BLaER1 treated with 17β-estradiol and CSF1 and Interleukin-3, amounts not matched to agents 10 nM and 100 nM (cell line): ENCODE results near the gene SARNP.
"Not testable (repeated sequence)": the region's sequence is repeated elsewhere in the genome, so short reads cannot be mapped to it uniquely, and the experiment has no call there.

Experiments
- H3K27ac ChIP-seq, 11 experiments: shearing (Covaris generic); formaldehyde crosslinking; 2 replicates each; pipeline ENCODE4 v1.8.1; 2022
- H3K27me3 ChIP-seq, 11 experiments: shearing (Covaris generic); formaldehyde crosslinking; 2 replicates each; pipeline ENCODE4 v1.8.1; 2022
- H3K36me3 ChIP-seq, 11 experiments: shearing (Covaris generic); formaldehyde crosslinking; 2 replicates each; pipeline ENCODE4 v1.8.1; 2022
- H3K4me1 ChIP-seq, 10 experiments: shearing (Covaris generic); formaldehyde crosslinking; 2 replicates each; pipeline ENCODE4 v1.8.1; 2022
- H3K4me2 ChIP-seq, 11 experiments: shearing (Covaris generic); formaldehyde crosslinking; 2 replicates each; pipeline ENCODE4 v1.8.1; 2022
- H3K4me3 ChIP-seq, 10 experiments: shearing (Covaris generic); formaldehyde crosslinking; 2 replicates each; pipeline ENCODE4 v1.8.1; 2022
- H3K9ac ChIP-seq, 11 experiments: shearing (Covaris generic); formaldehyde crosslinking; 2 replicates each; pipeline ENCODE4 v1.8.1; 2022
- H3K9me3 ChIP-seq, 11 experiments: shearing (Covaris generic); formaldehyde crosslinking; replicated peaks in 1 of 11; 2 replicates each; pipeline ENCODE4 v1.8.1; 2022
- H4K20me1 ChIP-seq, 11 experiments: shearing (Covaris generic); formaldehyde crosslinking; 2 replicates each; pipeline ENCODE4 v1.8.1; 2022
- Cebpa-rat ChIP-seq, 11 experiments: shearing (Covaris generic); IDR thresholded peaks; 2 replicates each; pipeline ENCODE4 v1.8.1; 2022

SARNP gene

GRCh38 chr12:55765736-55766290 lies 51.7 kb downstream of the SARNP start:
- H3K4me1 ChIP-seq, result peaks cover 0 to 14% (median 3%) of the 10 kb centered on the region in 10 experiments; a peak in 9 of 20 replicates
- H3K4me2 ChIP-seq, result no peak overlapping the region
- no peak for TF ChIP-seq Cebpa-rat (IDR thresholded peaks at IDR 0.05)
- no peaks in the 10 kb centered on the region for H3K9me3 ChIP-seq
- no peaks in the 10 kb centered on the region for H3K27me3 ChIP-seq
- H3K27ac ChIP-seq, result no peak overlapping the region
- H4K20me1 ChIP-seq, result peaks cover 0 to 78% (median 44%) of the 10 kb centered on the region in 11 experiments; a peak in 14 of 22 replicates
- no peak overlapping the region for H3K4me3 ChIP-seq
- H3K36me3 ChIP-seq, result peaks cover 85 to 100% (median 95%) of the 10 kb centered on the region in 11 experiments
- H3K9ac ChIP-seq, result no peak overlapping the region

GRCh38 chr12:55762646-55763045 lies 54.9 kb downstream of the SARNP start:
- no peak overlapping the region for H3K27ac ChIP-seq
- H3K4me3 ChIP-seq, result no peak overlapping the region
- H4K20me1 ChIP-seq, result peaks cover 0 to 75% (median 29%) of the 10 kb centered on the region in 11 experiments; a peak in 13 of 22 replicates
- no peak overlapping the region for H3K9ac ChIP-seq
- peaks cover 0 to 28% (median 5%) of the 10 kb centered on the region in 10 experiments; a peak in 9 of 20 replicates for H3K4me1 ChIP-seq
- peaks cover 0 to 9% (median 0%) of the 10 kb centered on the region in 11 experiments; a peak in 1 of 22 replicates for H3K9me3 ChIP-seq
- no peaks in the 10 kb centered on the region for H3K27me3 ChIP-seq
- peaks cover 91 to 100% (median 97%) of the 10 kb centered on the region in 11 experiments for H3K36me3 ChIP-seq
- no peak for TF ChIP-seq Cebpa-rat (IDR thresholded peaks at IDR 0.05)
- no peak overlapping the region for H3K4me2 ChIP-seq

- Histone ChIP-seq H3K9ac (no peak overlapping the region), H3K4me1 (peaks cover 0 to 28% (median 5%) of the 10 kb centered on the region in 10 experiments; a peak in 9 of 20 replicates), H3K4me2 (peak overlapping the region in 1 of 11 experiments; percentile 37; a peak in 1 of 22 replicates), H3K27me3 (no peaks in the 10 kb centered on the region), H3K36me3 (peaks cover 95 to 100% (median 99%) of the 10 kb centered on the region in 11 experiments), H3K27ac (no peak overlapping the region; a peak in 1 of 22 replicates), H3K4me3 (no peak overlapping the region), H3K9me3 (peaks cover 0 to 9% (median 0%) of the 10 kb centered on the region in 11 experiments; a peak in 1 of 22 replicates), H4K20me1 (peaks cover 0 to 68% (median 29%) of the 10 kb centered on the region in 11 experiments; a peak in 13 of 22 replicates)
- TF ChIP-seq Cebpa-rat (IDR thresholded peaks at IDR 0.05), result no peak
Measured at GRCh38 chr12:55760663-55761062, 56.9 kb downstream of the SARNP start.

- not testable (repeated sequence) for H3K4me2 ChIP-seq, H3K4me3 ChIP-seq, H3K9me3 ChIP-seq, H3K27ac ChIP-seq, H3K9ac ChIP-seq, H3K27me3 ChIP-seq
- Histone ChIP-seq H3K36me3 (peaks cover 97 to 100% (median 99%) of the 10 kb centered on the region in 11 experiments), H4K20me1 (peaks cover 0 to 66% (median 26%) of the 10 kb centered on the region in 11 experiments; a peak in 12 of 22 replicates), H3K4me1 (peaks cover 0 to 28% (median 5%) of the 10 kb centered on the region in 10 experiments; a peak in 9 of 20 replicates)
Measured at GRCh38 chr12:55758575-55758974, 58.9 kb downstream of the SARNP start.

GRCh38 chr12:55757701-55758100 lies 59.8 kb downstream of the SARNP start:
- Histone ChIP-seq H3K27ac (no peak overlapping the region), H3K4me2 (no peak overlapping the region), H3K4me3 (no peak overlapping the region), H3K9me3 (peaks cover 0 to 9% (median 0%) of the 10 kb centered on the region in 11 experiments; a peak in 1 of 22 replicates), H3K9ac (peak overlapping the region in 2 of 11 experiments; percentile 12 to 21; a peak in 2 of 22 replicates), H3K27me3 (no peaks in the 10 kb centered on the region), H4K20me1 (peaks cover 0 to 66% (median 24%) of the 10 kb centered on the region in 11 experiments; a peak in 12 of 22 replicates), H3K36me3 (peaks cover 97 to 100% (median 99%) of the 10 kb centered on the region in 11 experiments), H3K4me1 (peaks cover 0 to 28% (median 5%) of the 10 kb centered on the region in 10 experiments; a peak in 9 of 20 replicates)
- TF ChIP-seq Cebpa-rat (IDR thresholded peaks at IDR 0.05), result no peak

- Histone ChIP-seq H3K4me3 (no peak overlapping the region), H3K4me2 (no peak overlapping the region), H3K9ac (no peak overlapping the region), H3K27me3 (no peaks in the 10 kb centered on the region), H4K20me1 (peaks cover 5 to 53% (median 15%) of the 10 kb centered on the region in 11 experiments; a peak in 11 of 22 replicates), H3K36me3 (peaks cover 98 to 100% (median 100%) of the 10 kb centered on the region in 11 experiments), H3K4me1 (peaks cover 0 to 9% (median 0%) of the 10 kb centered on the region in 10 experiments; a peak in 2 of 20 replicates), H3K9me3 (peaks cover 0 to 9% (median 0%) of the 10 kb centered on the region in 11 experiments; a peak in 1 of 22 replicates), H3K27ac (no peak overlapping the region)
- no peak for TF ChIP-seq Cebpa-rat (IDR thresholded peaks at IDR 0.05)
Measured at GRCh38 chr12:55755246-55755645, 62.3 kb downstream of the SARNP start.

- peaks cover 0 to 66% (median 40%) of the 10 kb centered on the region in 11 experiments; a peak in 16 of 22 replicates for H4K20me1 ChIP-seq
- H3K9me3 ChIP-seq, result no peaks in the 10 kb centered on the region
- no peak overlapping the region for H3K4me3 ChIP-seq
- no peak for TF ChIP-seq Cebpa-rat (IDR thresholded peaks at IDR 0.05)
- peak overlapping the region in 6 of 11 experiments; percentile 3 to 100 (median 98); a peak in 4 of 22 replicates for H3K4me2 ChIP-seq
- peaks cover 37 to 68% (median 64%) of the 10 kb centered on the region in 11 experiments for H3K36me3 ChIP-seq
- H3K4me1 ChIP-seq, result peaks cover 27 to 44% (median 38%) of the 10 kb centered on the region in 10 experiments
- H3K27ac ChIP-seq, result no peak overlapping the region
- H3K9ac ChIP-seq, result no peak overlapping the region
- no peaks in the 10 kb centered on the region for H3K27me3 ChIP-seq
Measured at GRCh38 chr12:55748230-55748993, 69.1 kb downstream of the SARNP start.

GRCh38 chr12:55746913-55747231 lies 70.7 kb downstream of the SARNP start:
- Histone ChIP-seq H3K27ac (peak overlapping the region in 3 of 11 experiments; percentile 51 to 64 (median 59); a peak in 1 of 22 replicates), H3K9me3 (no peaks in the 10 kb centered on the region), H3K9ac (peak overlapping the region in 3 of 11 experiments; percentile 71 to 85 (median 74); a peak in 1 of 22 replicates), H3K27me3 (no peaks in the 10 kb centered on the region), H4K20me1 (peaks cover 0 to 55% (median 40%) of the 10 kb centered on the region in 11 experiments; a peak in 16 of 22 replicates), H3K4me3 (peak overlapping the region in 1 of 10 experiments; percentile 85; a peak in 3 of 20 replicates), H3K4me2 (peak overlapping the region; percentile 16 to 100 (median 97); a peak in 19 of 22 replicates), H3K4me1 (peaks cover 31 to 49% (median 43%) of the 10 kb centered on the region in 10 experiments), H3K36me3 (peaks cover 22 to 52% (median 49%) of the 10 kb centered on the region in 11 experiments)
- TF ChIP-seq Cebpa-rat (IDR thresholded peaks at IDR 0.05), result no peak
